NCI-H2196 treated with DMSO at 0.1 percent for 48 hours (cell line): ENCODE measurements around the gene ACKR2.

Experiments used
- DNase-seq: peaks from one replicate; lab custom pipeline; 2025; ENCODE audit not compliant: unreplicated experiment; lab: John Stamatoyannopoulos, UW

ACKR2 gene

DNA sequence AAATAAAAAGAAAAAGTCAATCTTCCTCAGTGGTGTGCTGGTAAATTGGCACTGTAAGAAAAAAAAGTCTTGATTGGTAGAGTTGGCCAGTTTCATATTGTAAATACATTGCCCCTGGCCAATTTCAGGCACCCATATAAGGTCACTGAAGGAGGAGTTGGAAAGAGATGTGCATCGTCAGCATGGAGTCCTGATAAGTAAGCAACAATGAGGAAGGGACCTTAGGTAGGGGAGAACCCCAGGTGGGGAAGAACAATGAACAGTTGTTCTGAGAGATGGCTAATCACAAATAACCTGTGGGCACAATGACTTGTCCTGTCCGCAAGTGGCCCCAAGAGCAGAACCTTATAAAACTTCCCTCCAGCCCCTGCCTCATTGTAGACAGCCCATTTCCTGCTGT is 75.1 kb downstream of the ACKR2 start:
- DNase-seq = no peak

DNA sequence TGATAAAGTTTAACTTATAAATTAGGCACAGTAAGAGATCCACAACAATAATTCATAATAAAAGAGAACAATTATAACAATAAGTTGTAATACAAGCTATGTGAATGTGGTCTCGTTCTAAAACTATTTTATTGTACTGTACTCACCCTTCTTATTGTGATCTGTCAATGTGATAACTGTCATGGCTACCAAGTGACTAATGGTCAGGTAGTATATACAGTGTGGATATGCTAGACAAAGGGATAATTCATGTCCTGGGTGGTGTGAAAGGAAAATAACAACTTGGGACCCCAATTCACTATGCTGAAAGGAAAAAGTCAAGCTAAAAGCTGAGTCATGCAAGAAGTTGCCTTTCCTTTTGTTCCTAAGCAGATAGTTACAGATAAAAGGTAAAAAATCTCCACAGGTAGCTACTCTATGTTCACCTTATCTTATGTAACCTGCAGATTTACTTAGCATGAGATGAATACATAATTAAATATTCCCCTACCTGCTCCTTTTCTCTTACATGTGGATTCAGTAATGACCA is 77.1 kb downstream of the ACKR2 start:
- no peak for DNase-seq

DNA sequence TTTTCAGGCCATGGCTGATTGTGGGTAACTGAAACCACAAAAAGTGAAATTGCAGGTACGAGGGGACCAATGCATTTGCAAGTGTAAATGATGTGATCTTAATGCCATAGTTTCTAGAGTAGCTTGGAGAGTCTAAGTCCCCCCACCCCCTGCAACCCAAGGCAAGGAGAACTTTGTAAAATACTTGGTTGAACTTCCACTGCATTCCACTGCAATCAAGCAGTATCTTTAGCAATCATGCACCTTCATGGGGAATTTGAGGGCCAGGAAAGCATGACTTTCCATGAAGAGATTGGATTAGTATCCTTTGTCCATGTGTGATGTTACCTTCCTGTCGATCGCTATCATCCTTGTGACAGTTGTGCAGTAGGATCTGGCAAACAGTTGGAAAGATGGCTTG is 77.8 kb downstream of the ACKR2 start:
- DNase-seq = no peak

DNA sequence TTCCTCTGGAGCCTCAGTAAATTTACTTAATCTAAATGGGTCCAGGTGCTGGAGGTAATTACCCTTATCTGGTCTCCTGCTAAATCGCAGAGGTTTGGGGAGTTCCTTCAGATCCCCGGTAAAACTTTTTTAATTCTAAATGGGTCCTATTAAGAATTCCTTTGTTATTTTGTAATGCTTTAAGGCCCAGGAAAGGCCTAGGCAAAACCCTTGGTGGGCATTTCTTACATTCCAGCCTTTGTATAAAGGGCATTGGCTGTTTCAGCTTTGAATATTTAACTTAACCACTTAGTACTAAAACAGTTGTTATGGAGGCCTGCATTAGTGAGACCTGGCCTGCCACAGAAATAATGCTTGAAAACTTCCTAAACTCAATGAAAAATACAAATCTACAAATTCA is 81.8 kb downstream of the ACKR2 start:
- DNase-seq = no peak

DNA sequence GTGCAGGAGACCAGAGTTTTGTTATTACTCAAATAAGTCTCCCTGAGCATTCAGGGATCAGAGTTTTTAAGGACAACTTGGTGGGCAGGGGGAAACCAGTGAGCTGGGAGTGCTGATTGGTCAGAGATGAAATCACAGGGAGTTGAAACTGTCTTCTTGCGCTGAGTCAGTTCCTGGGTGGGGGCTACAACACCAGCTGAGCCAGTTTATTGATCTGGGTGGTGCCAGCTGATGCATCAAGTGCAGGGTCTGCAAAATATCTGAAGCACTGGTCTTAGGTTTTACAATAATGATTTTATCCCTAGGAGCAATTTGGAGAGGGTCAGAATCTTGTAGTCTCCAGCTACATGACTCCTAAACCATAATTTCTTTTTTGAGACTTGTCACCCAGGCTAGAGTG is 82.9 kb downstream of the ACKR2 start:
- no peak for DNase-seq

DNA sequence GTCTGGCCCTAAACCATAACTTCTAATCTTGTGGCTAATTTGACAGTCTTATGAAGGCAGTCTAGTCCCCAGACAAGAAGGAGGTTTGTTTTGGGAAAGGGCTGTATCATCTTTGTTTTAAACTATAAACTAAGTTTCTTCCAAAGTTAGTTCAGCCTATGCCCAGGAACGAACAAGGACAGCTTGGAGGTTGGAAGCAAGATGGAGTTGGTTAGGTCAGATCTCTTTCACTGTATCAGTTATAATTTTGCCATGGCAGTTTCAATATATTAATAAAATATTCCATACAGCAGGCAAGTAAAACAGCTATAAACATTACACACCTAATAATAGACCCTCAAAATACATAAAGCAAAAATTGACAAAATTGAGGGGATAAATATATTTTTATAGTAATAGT is 83.6 kb downstream of the ACKR2 start:
- DNase-seq = no peak

DNA sequence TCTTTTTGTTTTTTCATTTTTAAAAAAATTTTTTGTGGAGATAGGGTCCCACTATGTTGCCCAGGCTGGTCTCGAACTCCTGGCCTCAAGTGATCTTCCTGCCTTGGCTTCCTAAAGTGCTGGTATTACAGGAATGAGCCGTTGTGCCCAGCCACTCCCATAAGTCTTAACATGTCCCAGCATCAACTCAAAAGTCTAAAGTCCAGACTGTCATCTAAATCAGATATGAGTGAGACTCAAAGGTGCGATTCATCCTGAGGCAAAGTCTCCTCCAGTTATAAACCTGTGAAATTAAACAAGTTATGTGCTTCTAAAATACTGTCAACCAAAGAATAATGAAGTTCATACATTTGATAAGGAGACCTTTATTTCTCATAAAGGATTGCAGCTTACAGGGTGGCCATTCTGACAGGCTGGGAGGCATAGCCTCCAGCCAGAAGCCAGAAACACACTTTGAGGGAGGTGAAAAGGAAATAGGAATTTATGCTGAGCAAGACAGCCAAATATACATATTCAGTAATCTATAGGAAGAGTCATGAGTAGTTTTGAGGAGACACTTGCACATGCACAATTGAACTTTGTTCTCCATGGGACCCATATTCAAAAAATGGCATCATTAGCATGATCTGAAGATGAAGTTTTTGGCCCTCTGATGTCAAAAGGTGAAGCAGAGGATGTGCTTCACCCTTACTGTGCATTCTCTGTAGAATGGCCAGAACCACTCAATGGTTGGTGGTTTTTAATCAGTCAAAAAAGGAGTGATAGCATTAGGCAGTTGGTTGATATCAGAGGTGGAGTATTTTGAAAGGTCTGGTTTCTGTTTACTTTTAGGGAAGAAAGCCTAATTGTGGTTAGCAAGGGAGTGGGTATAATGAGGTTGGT is 85.7 kb downstream of the ACKR2 start:
- DNase-seq = no peak

DNA sequence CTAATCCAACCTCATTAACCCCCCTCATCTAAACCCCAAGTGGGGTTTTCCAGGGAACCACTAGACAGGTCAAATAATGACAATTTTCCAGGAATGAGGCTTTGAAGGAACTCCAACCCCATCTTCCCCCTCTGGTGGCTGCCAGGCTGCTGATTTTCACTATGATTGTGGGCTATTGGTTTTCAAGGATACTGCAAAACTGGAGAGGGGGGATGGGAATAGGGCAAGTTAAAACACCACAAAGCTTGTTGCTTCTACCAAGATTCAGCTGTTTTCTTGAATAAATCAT is 86.3 kb downstream of the ACKR2 start:
- DNase-seq = no peak

DNA sequence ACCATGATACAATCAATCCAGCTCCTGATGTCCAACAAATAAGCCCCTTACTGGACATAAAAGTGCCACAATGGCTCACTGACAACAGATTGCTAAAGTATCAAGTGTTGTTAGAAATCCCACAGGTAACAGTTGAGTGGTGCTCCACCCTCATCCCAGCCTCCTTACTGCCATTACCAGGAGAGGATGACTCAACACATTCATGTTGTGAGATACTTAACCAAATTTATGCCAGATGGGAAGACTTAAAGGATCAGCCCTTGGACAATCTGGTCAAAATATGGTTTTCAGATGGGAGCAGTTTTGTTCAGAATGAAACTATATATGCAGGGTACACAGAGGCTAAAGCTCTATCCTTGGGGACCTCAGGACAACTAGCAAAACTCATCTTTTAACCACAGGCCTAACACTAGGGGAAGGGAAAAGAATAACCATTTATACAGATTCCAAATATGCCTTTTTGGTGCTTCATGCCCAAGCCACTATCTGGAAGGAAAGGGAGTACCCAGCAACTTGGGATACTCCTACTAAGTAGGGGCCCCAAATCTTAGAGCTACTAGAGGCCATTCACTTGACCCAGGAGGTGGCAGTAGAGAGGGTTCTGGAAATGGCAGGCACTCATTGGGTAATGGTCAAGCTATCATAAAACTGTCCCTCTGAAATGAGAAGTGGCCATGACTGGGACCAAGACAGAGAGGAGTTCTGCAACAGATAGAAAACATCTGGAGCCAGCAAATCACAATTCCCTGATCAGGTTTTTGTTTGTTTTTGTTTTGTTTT is 89.8 kb downstream of the ACKR2 start:
- DNase-seq = no peak

DNA sequence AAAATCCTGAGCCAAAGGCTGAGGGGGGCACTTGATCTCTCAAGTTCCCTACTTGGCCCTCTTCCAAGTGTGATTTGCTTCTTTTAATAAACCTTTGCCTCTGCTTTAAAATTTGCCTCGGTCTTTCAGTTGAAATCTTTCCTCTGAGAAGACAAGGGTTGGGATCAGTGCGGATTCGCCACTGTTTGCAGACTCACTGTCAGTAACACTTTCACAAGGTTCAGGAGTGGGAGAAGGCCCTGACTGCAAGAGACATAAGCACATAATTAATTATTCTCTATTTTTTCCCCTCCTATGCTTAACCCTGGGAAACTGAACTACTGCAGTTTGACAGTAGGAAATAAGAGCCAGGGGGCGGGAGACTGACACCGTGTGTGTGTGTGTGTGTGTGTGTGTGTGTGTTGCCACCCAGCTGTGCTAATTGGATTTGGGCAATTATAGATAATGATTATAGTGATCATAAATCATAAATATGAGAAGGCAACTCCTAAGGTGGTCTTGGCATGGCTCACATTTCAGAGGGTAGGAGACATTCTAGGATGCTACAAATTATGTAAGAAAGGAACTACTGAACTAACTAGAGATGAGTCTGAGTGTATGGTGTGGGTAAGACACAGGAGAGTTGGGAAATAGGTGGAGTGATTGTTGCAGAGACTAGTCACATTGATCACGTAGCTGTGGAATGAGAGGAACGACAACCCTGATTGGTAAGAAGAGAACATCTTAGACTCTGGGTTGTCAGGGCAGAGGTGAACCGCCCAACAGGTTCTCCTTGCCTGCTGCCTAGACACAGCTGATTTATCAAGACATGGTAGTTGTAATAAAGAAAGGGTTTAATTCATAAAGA is 91.2 kb downstream of the ACKR2 start:
- DNase-seq = no peak

DNA sequence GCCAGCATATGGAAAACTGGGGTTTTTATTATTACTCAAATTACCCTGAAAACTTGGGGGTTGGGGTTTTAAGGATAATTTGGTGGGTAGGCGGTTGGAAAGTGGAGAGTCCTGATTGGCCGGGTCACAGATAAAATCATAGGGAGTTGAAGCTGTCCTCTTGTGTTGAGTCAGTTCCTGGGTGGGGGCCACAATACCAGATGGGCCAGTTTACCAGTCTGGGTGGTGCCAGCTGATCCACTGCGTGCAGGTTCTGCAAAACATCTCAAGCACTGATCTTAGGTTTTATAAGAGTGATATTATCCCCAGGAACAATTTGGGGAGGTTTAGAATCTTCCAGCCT is 91.8 kb downstream of the ACKR2 start:
- no peak for DNase-seq

DNA sequence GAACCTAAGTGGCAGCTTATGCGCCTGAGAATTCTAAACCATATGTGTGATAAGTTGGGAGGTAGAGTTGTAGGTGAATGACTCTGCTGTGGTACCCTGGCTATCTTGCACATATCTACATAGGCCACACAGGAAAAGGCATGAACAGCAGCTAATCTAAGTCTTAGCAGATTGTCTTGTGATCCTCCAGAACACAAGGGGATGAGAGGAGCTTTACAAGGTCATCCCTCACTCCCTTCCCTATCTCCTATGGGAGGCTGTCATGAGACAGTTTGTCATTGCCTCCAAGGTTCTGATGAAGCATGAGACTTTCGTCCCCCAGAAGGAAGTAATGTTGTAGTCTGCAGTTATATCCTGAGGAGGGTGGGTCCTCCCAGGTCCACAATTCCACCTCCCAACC is 93.0 kb downstream of the ACKR2 start:
- DNase-seq = no peak

DNA sequence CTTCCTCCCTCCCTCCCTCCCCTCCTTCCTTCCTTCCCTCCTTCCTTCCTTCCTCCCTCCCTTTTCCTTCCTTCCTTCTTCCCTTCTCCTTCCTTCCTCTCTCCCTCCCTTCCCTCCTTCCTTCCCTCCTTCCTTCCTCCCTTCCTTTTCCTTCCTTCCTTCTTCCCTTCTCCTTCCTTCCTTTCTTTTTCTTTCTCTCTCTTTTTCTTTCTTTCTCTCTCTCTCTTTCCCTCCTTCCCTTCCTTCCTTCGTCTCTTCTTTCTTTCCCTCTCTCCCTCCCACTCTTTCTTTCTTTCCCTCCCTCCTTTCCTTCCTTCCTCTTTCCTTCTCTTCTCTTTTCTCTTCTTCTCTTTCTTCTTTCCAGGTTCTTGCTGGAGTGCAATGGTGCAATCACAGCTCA is 94.8 kb downstream of the ACKR2 start:
- no peak for DNase-seq

DNA sequence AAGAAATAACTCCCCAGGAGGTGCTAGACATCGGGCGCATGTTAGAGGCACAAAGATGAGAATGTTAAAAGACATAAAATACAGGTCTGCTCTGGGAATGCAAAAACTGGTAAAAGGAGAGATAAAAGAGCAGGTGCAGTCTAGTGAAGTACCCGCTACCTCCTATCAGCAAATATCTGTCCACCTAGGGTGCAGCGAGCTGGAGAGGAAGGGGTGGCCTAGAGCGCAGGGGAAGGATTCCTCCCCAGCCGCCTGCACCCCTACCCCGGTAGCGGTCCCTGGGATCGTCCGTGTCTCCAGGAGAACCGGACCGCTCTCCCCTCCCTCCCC is 96.5 kb downstream of the ACKR2 start:
- DNase-seq = no peak

DNA sequence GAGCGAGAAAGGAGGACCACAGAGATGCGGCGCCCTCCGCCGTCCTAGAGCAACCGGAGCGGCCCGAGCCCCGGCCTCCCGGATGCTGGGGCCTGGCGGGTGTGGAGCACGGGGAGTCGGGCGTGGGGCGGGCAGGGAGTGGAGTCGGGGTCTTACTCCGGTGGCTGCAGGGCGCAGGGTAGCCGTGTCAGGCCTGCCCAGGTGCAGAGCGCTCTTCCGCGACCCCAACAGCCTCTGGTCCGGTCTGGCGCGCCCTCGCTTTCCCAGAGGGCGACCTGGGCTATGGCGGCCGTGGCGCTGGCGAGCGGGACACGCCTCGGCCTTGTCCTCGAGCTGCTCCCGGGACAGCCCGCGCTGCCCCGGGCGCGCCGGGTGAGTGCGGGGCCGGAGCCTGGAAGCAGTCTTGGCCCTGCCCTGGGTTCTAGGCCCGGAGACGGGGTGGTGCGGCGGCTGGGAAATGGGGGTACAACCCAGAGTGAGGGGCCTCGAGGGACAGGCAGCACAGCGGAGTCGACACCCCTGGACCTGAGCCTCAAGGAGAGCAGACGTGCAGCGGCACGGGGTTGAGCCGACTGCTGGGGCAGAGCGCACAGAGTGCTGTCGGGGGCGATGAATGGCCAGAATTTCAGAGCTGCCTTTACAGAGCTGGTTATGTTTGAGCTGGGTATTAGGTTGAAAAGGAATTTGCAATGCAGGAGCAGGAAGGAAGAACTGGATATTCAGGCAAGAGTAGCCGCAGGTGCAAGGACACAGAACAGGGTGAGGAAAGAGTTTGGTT is 97.0 kb downstream of the ACKR2 start, which contains the start of gene ZNF662:
ZNF662 (plus strand) TSS at position 73 of the 778 bp plus-strand sequence. CDS start 1,973 bp downstream, outside the sequence.
- no peak for DNase-seq

DNA sequence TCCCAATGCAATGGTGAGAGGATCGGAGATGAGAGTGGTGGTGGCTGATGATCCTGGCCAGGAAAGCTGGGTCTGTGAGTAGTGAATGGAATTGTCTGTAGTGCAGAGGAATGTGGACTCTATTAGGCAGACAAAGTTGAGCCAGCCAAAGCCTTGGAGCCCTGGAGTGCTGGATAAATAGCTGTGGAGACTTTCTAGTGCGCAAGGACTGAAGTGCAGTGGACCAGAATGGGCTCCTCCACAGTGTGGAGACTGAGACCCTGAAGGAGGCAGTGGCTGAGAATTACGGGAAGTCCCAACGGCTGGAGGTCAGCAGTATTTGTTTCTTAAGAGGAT is 97.6 kb downstream of the ACKR2 start:
- no peak for DNase-seq

DNA sequence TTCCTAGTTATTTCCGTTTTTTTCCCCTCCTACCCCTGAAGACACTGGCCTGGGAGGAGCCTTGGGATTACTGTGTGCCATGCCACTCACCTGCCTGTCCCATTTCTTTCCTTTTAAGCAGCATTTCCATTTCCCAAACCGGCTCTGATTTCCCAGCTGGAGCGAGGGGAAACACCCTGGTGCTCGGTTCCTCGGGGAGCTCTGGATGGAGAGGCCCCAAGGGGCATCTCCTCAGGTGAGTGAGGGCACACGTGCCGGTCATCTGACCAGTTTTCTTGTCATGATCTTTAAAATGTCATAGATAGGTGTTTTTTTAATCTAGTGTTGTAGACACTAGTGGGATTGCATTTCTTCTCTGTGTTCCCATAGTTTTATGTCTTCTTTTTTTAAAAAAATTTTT is 99.4 kb downstream of the ACKR2 start:
- DNase-seq = no peak

DNA sequence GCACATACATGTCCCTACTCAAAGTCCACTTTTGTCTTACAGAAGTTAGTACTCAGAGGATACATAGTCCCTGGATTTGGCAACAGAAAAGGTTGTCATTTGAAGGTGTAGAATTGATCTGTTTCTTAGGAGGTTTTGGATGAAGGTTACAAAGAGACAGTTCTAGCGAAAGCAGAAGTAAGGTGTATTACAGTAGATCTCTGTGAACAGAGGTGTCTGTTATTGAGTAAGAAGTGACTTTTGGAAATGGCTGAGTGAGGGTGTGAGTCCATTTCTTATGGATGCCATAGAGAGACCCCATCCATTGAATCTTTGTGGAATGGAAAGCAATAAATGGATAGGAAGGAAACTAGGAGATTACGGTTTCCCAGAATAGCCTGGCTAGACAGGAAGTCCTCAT is 102.3 kb downstream of the ACKR2 start:
- DNase-seq = no peak

DNA sequence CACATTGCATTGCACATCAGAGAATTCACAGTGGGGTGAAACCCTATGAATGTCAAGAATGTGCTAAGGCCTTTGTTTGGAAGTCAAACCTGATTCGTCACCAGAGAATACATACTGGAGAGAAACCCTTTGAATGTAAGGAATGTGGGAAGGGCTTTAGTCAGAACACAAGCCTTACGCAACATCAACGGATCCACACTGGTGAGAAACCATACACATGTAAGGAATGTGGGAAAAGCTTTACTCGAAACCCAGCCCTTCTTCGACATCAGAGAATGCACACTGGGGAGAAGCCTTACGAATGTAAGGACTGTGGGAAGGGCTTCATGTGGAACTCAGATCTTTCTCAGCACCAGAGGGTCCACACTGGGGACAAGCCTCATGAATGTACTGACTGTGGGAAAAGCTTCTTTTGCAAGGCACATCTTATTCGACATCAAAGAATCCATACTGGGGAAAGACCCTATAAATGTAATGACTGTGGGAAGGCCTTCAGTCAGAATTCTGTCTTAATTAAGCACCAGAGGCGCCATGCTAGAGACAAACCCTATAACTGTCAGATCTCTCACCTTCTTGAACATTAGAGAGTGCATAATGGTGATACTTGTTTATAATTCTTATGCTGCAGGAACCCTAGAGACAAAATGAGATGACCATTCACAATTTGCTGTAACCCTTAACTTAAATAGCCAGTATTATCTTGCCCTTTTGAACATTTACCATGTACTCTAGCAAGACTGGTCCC is 105.7 kb downstream of the ACKR2 start:
- DNase-seq = no peak
